H1 (cell line): ENCODE data around the gene ZFP30. TPM values are rescaled to one million over a fixed set of nuclear protein-coding genes. Genes with fewer than 3 reads are reported as not detected.

ENCODE experiments used
- polyA plus RNA-seq, 7 experiments: library from polyadenylated mRNA; depleted of rRNA in 3 of 7; stranded (reverse) in 5 of 7; unstranded in 2 of 7; fragments of >200 nt in 5 of 7; fragments of 200-250 nt in 2 of 7; gene quantifications; 1 replicate in 5 of 7; 2 replicates in 1 of 7; 4 replicates in 1 of 7; pipeline versions ENCODE4 v1.2.1 to v1.2.3, GENCODE V29; 2011 to 2013; ENCODE audit warnings: missing spikeins in 2 of 7, mixed read lengths in 2 of 7
- total RNA-seq: library from RNA; stranded (reverse); fragmentation: NEBNext Ultra II Directional; extraction: Animal tissue kit (Norgen Biotek cat#: 25700); gene quantifications from 2 replicates; pipeline ENCODE4 v1.2.1, GENCODE V29; 2021
- TF ChIP-seq, protein P1 (sequence below): fragments of 300-600 bp; sonication (generic); IDR thresholded peaks from 2 replicates; pipeline ENCODE4 v1.7.1; 2012; ENCODE audit warnings: low read length, moderate library complexity, mild to moderate bottlenecking, inconsistent platforms; ENCODE audit not compliant: insufficient replicate concordance

ZFP30 gene
- total and polyA plus RNA-seq, 2 of the 8 experiments (the other 6 are each of a cell fraction or from before 2014, with no cell fraction given): 1.4 to 6.1 TPM

DNA sequence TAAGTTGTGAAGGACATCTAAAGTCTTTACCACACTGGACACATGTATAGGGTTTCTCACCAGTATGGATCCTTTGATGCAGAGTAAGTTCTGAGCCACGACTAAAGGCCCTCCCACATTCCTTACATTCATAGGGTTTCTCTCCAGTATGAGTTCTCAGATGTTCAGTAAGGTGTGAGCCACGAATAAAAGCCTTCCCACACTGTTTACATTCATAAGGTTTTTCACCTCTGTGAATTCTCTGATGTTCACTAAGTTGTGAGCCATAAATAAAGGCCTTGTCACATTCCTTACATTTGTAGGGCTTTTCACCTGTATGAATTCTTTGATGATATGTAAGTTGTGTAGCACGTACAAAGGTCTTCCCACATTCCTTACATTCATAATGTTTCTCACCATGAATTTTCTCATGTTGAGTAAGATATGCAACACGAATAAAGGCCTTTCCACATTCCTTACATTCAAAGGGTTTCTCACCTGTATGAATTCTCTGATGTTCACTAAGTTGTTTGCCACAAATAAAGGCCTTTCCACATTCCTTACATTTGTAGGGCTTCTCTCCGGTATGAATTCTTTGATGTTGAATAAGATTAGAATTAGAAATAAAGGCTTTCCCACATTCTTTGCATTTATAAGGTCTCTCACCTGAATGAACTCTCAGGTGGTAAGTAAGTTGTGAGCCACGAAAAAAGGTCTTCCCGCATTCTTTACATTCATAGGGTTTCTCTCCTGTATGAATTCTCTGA, 90.5 kb downstream of the ZFP30 start (continued):
- TF ChIP-seq, protein P1, sequence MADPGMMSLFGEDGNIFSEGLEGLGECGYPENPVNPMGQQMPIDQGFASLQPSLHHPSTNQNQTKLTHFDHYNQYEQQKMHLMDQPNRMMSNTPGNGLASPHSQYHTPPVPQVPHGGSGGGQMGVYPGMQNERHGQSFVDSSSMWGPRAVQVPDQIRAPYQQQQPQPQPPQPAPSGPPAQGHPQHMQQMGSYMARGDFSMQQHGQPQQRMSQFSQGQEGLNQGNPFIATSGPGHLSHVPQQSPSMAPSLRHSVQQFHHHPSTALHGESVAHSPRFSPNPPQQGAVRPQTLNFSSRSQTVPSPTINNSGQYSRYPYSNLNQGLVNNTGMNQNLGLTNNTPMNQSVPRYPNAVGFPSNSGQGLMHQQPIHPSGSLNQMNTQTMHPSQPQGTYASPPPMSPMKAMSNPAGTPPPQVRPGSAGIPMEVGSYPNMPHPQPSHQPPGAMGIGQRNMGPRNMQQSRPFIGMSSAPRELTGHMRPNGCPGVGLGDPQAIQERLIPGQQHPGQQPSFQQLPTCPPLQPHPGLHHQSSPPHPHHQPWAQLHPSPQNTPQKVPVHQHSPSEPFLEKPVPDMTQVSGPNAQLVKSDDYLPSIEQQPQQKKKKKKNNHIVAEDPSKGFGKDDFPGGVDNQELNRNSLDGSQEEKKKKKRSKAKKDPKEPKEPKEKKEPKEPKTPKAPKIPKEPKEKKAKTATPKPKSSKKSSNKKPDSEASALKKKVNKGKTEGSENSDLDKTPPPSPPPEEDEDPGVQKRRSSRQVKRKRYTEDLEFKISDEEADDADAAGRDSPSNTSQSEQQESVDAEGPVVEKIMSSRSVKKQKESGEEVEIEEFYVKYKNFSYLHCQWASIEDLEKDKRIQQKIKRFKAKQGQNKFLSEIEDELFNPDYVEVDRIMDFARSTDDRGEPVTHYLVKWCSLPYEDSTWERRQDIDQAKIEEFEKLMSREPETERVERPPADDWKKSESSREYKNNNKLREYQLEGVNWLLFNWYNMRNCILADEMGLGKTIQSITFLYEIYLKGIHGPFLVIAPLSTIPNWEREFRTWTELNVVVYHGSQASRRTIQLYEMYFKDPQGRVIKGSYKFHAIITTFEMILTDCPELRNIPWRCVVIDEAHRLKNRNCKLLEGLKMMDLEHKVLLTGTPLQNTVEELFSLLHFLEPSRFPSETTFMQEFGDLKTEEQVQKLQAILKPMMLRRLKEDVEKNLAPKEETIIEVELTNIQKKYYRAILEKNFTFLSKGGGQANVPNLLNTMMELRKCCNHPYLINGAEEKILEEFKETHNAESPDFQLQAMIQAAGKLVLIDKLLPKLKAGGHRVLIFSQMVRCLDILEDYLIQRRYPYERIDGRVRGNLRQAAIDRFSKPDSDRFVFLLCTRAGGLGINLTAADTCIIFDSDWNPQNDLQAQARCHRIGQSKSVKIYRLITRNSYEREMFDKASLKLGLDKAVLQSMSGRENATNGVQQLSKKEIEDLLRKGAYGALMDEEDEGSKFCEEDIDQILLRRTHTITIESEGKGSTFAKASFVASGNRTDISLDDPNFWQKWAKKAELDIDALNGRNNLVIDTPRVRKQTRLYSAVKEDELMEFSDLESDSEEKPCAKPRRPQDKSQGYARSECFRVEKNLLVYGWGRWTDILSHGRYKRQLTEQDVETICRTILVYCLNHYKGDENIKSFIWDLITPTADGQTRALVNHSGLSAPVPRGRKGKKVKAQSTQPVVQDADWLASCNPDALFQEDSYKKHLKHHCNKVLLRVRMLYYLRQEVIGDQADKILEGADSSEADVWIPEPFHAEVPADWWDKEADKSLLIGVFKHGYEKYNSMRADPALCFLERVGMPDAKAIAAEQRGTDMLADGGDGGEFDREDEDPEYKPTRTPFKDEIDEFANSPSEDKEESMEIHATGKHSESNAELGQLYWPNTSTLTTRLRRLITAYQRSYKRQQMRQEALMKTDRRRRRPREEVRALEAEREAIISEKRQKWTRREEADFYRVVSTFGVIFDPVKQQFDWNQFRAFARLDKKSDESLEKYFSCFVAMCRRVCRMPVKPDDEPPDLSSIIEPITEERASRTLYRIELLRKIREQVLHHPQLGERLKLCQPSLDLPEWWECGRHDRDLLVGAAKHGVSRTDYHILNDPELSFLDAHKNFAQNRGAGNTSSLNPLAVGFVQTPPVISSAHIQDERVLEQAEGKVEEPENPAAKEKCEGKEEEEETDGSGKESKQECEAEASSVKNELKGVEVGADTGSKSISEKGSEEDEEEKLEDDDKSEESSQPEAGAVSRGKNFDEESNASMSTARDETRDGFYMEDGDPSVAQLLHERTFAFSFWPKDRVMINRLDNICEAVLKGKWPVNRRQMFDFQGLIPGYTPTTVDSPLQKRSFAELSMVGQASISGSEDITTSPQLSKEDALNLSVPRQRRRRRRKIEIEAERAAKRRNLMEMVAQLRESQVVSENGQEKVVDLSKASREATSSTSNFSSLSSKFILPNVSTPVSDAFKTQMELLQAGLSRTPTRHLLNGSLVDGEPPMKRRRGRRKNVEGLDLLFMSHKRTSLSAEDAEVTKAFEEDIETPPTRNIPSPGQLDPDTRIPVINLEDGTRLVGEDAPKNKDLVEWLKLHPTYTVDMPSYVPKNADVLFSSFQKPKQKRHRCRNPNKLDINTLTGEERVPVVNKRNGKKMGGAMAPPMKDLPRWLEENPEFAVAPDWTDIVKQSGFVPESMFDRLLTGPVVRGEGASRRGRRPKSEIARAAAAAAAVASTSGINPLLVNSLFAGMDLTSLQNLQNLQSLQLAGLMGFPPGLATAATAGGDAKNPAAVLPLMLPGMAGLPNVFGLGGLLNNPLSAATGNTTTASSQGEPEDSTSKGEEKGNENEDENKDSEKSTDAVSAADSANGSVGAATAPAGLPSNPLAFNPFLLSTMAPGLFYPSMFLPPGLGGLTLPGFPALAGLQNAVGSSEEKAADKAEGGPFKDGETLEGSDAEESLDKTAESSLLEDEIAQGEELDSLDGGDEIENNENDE: no peak
- TF ChIP-seq, all 59 proteins: peak for 1
